Loucy (cell line): ENCODE results near the gene XPNPEP3.

Experiments
- EZH2phosphoT487 ChIP-seq: fragments of 200-600 bp; IDR thresholded peaks from 2 replicates; pipeline ENCODE4 v1.6.1; 2018; ENCODE audit warnings: antibody characterized with exemption, mild to moderate bottlenecking, moderate library complexity, borderline replicate concordance
- TF ChIP-seq, protein P1 (sequence below): fragments of 200-600 bp; sonication (generic); conservative IDR thresholded peaks from 2 replicates; pipeline ENCODE4 v1.5.1; 2014; ENCODE audit warnings: mild to moderate bottlenecking, antibody characterized with exemption, low read length

DNA sequence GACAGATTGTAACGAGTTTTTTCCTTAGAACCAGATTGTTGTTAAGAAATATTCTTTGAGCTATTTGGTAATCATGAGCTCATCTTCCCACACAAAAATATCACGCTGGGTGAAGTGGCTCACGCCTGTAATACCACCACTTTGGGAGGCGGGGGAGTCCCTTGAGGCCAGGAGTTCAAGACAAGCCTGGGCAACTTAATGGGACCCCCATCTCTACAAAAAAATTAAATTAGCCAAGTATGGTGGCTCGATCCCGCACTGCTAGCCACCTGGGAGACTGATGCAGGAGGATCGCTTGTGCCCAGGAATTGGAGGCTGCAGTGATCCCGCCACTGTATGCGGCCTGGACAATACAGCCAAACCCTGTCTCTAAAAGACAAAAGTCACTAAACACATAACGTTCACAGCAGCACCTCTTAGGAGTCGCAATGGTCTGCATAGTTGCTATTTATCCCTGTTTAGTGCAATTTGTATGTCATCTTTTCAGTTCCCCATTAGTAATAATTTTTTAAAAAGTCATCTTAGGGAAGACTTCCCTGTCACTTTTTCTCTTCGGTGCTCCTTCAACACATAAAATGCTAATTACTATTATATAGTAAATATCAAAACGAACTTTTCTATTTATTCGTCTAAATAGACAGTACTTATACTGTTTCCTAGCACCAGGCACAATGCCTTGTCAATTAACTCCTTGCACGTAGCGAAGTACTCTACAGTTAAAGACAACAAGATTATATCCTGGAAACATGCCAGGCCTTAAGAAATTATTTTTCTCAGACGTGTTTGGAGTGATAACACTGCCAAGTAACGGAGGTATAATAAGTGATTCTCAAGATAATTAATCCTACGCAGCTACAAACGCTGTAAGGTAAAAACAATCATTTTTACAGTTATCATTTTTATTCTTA lies 1.6 kb upstream of the XPNPEP3 start:
- TF ChIP-seq, protein P1, sequence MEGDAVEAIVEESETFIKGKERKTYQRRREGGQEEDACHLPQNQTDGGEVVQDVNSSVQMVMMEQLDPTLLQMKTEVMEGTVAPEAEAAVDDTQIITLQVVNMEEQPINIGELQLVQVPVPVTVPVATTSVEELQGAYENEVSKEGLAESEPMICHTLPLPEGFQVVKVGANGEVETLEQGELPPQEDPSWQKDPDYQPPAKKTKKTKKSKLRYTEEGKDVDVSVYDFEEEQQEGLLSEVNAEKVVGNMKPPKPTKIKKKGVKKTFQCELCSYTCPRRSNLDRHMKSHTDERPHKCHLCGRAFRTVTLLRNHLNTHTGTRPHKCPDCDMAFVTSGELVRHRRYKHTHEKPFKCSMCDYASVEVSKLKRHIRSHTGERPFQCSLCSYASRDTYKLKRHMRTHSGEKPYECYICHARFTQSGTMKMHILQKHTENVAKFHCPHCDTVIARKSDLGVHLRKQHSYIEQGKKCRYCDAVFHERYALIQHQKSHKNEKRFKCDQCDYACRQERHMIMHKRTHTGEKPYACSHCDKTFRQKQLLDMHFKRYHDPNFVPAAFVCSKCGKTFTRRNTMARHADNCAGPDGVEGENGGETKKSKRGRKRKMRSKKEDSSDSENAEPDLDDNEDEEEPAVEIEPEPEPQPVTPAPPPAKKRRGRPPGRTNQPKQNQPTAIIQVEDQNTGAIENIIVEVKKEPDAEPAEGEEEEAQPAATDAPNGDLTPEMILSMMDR, result no peak
- no peak for TF ChIP-seq EZH2phosphoT487
